Endothelial cell of umbilical vein (primary cell): ENCODE data around the gene C1orf122. TPM values are rescaled to one million over a fixed set of nuclear protein-coding genes. Genes with fewer than 3 reads are reported as not detected.

Source experiments
- BruUV-seq: library from RNA; stranded (reverse); fragments of 400-500 nt; replicated peaks from 2 replicates; lab custom pipeline; 2021; lab: Mats Ljungman, UMichigan
- CTCF ChIA-PET: fragments of 300-600, 350-600 bp; sonication (Branson Sonifier 250); formaldehyde crosslinking; loops from one replicate; lab custom pipeline; 2021; ENCODE audit warnings: antibody characterized with exemption, inconsistent platforms; lab: Charles Lee
- POLR2A ChIA-PET: fragments of 300-600, 350-600 bp; sonication (Branson Sonifier 250); formaldehyde crosslinking; loops from one replicate; lab custom pipeline; 2021; ENCODE audit warnings: antibody characterized with exemption, inconsistent platforms; lab: Charles Lee
- DNase-seq: peaks from one replicate; pipeline ENCODE4 v3.0.0-alpha.2; 2011; ENCODE audit warnings: low read depth, low spot score
- FAIRE-seq: peaks from 2 replicates; lab custom pipeline; 2011; peaks lifted over from hg19 to GRCh38; lab: Jason Lieb, UNC
- H2AFZ ChIP-seq: 2 replicates; pipeline ENCODE4 v1.6.0; 2012; ENCODE audit warnings: low read depth, low read length, control low read depth, inconsistent platforms
- H3K27ac ChIP-seq: 2 replicates; pipeline ENCODE4 v1.5.1; 2011; ENCODE audit warnings: low read depth, mild to moderate bottlenecking, control low read depth, low read length, moderate library complexity; ENCODE audit not compliant: insufficient read depth
- H3K27me3 ChIP-seq, 2 experiments: 2 replicates each; pipeline versions ENCODE4 v1.6.0 to v1.6.1; 2011; ENCODE audit warnings: low read length in 2 of 2, mixed read lengths in 1 of 2; ENCODE audit not compliant: control insufficient read depth in 2 of 2, insufficient read depth in 2 of 2
- H3K36me3 ChIP-seq, 2 experiments: 2 replicates in 1 of 2; 3 replicates in 1 of 2; pipeline ENCODE4 v1.5.1; 2011; ENCODE audit warnings: low read length in 2 of 2, mild to moderate bottlenecking in 1 of 2, moderate library complexity in 1 of 2; ENCODE audit not compliant: control insufficient read depth in 2 of 2, insufficient read depth in 2 of 2; ENCODE audit errors: extremely low read depth in 1 of 2
- H3K4me1 ChIP-seq: 3 replicates; pipeline ENCODE4 v1.5.1; 2011; ENCODE audit warnings: mild to moderate bottlenecking, low read length; ENCODE audit not compliant: control insufficient read depth, insufficient read depth; ENCODE audit errors: extremely low read depth
- H3K4me2 ChIP-seq: 2 replicates; pipeline ENCODE4 v1.6.1; 2011; ENCODE audit warnings: low read length, control low read depth, mixed read lengths; ENCODE audit not compliant: insufficient read depth
- H3K4me3 ChIP-seq, 3 experiments: fragments of 200-600 bp in 1 of 3; sonication (generic), shearing (Covaris generic) in 1 of 3; replicated peaks in 1 of 3; 2 replicates each; pipeline ENCODE4 v1.5.1; 2011 to 2016; ENCODE audit warnings: control low read depth in 3 of 3, low read length in 3 of 3, mild to moderate bottlenecking in 2 of 3, inconsistent platforms in 1 of 3, low read depth in 1 of 3, moderate library complexity in 1 of 3; ENCODE audit not compliant: insufficient read depth in 1 of 3
- H3K79me2 ChIP-seq: 2 replicates; pipeline ENCODE4 v1.6.0; 2012; ENCODE audit warnings: low read length, inconsistent platforms; ENCODE audit not compliant: control insufficient read depth, insufficient read depth
- H3K9ac ChIP-seq: replicated peaks from 2 replicates; pipeline ENCODE3; 2011; ENCODE audit warnings: low read length, control low read depth; ENCODE audit not compliant: insufficient read depth; ENCODE audit errors: extremely low read depth
- H3K9me1 ChIP-seq: replicated peaks from 3 replicates; pipeline ENCODE4 v1.6.0; 2011; ENCODE audit warnings: mild to moderate bottlenecking, low read length; ENCODE audit not compliant: control insufficient read depth, insufficient read depth; ENCODE audit errors: extremely low read depth
- H3K9me3 ChIP-seq: replicated peaks from 2 replicates; pipeline ENCODE4 v1.5.1; 2012; ENCODE audit warnings: low read length, inconsistent platforms; ENCODE audit not compliant: control insufficient read depth, insufficient read depth
- H4K20me1 ChIP-seq: replicated peaks from 2 replicates; pipeline ENCODE3; 2011; ENCODE audit warnings: mild to moderate bottlenecking, low read length; ENCODE audit not compliant: control insufficient read depth, insufficient read depth; ENCODE audit errors: extremely low read depth
- CTCF ChIP-seq, 2 donors: IDR thresholded peaks; 1 replicate in 1 of 2; 2 replicates in 1 of 2; pipeline ENCODE4 v1.5.1; 2011; ENCODE audit warnings: low read length in 2 of 2, mild to moderate bottlenecking in 2 of 2, moderate library complexity in 2 of 2, control low read depth in 1 of 2, inconsistent platforms in 1 of 2, low read depth in 1 of 2; ENCODE audit not compliant: insufficient read depth in 1 of 2; ENCODE audit errors: extremely low read depth in 1 of 2
- EZH2 ChIP-seq: IDR thresholded peaks from 2 replicates; pipeline ENCODE4 v1.6.1; 2012; ENCODE audit warnings: borderline replicate concordance, low read depth, mild to moderate bottlenecking, moderate library complexity, low read length, inconsistent platforms; ENCODE audit not compliant: severe bottlenecking
- FOS ChIP-seq: IDR thresholded peaks from 2 replicates; pipeline ENCODE4 v1.6.1; 2011; ENCODE audit warnings: mild to moderate bottlenecking, low read length, moderate library complexity, borderline replicate concordance; ENCODE audit not compliant: insufficient read depth
- GATA2 ChIP-seq: IDR thresholded peaks from 2 replicates; pipeline ENCODE4 v1.7.0; 2011; ENCODE audit warnings: low read depth, mild to moderate bottlenecking, moderate library complexity, mixed read lengths, low read length; ENCODE audit not compliant: insufficient read length, insufficient read depth
- JUN ChIP-seq: IDR thresholded peaks from 2 replicates; pipeline ENCODE4 v1.6.1; 2011; ENCODE audit warnings: borderline replicate concordance, low read depth; ENCODE audit not compliant: insufficient read length, insufficient read depth
- MAX ChIP-seq: IDR thresholded peaks from 2 replicates; pipeline ENCODE4 v1.6.1; 2011; ENCODE audit not compliant: insufficient read depth, insufficient read length
- MYC ChIP-seq: IDR thresholded peaks from one replicate; pipeline ENCODE4 v1.6.1; 2011; ENCODE audit warnings: mild to moderate bottlenecking, low read depth, low read length
- POLR2A ChIP-seq: IDR thresholded peaks from 2 replicates; pipeline ENCODE4 v1.6.1; 2012; ENCODE audit warnings: low read depth, mild to moderate bottlenecking, control low read depth, low read length
- POLR2AphosphoS5 ChIP-seq: IDR thresholded peaks from 2 replicates; pipeline ENCODE4 v1.6.1; 2012; ENCODE audit warnings: low read depth, mild to moderate bottlenecking, control low read depth, low read length, moderate library complexity; ENCODE audit not compliant: insufficient read depth
- dilution Hi-C: fragments of 300-500 bp; cut with MboI; formaldehyde crosslinking; loops from one replicate; pipeline ENCODE4 v1.15.0; 2019; ENCODE audit warnings: low sequenced_read_pairs; ENCODE audit not compliant: extremely low pct_ligation_motif_present
- intact Hi-C: fragments of 100-400 bp; cut with micrococcal nuclease; formaldehyde crosslinking; loops from one replicate; pipeline ENCODE4 v1.10.0; 2022
- polyA plus RNA-seq, 4 experiments: library from polyadenylated mRNA; depleted of rRNA in 3 of 4; stranded (reverse) in 3 of 4; unstranded in 1 of 4; fragments of >200 nt; gene quantifications; 2 replicates each; pipeline versions ENCODE4 v1.2.1 to v1.2.3, GENCODE V29; 2011 to 2012; ENCODE audit warnings: missing spikeins in 1 of 4
- total RNA-seq: library from RNA; stranded (reverse); gene quantifications from 2 replicates; pipeline ENCODE4 v1.2.3, GENCODE V29; 2021

The C1orf122 gene
- total and polyA plus RNA-seq, 2 donors (not counting 3 experiments of a cell fraction or from before 2014, with no cell fraction given), result 32.8 to 38.8 TPM

DNA sequence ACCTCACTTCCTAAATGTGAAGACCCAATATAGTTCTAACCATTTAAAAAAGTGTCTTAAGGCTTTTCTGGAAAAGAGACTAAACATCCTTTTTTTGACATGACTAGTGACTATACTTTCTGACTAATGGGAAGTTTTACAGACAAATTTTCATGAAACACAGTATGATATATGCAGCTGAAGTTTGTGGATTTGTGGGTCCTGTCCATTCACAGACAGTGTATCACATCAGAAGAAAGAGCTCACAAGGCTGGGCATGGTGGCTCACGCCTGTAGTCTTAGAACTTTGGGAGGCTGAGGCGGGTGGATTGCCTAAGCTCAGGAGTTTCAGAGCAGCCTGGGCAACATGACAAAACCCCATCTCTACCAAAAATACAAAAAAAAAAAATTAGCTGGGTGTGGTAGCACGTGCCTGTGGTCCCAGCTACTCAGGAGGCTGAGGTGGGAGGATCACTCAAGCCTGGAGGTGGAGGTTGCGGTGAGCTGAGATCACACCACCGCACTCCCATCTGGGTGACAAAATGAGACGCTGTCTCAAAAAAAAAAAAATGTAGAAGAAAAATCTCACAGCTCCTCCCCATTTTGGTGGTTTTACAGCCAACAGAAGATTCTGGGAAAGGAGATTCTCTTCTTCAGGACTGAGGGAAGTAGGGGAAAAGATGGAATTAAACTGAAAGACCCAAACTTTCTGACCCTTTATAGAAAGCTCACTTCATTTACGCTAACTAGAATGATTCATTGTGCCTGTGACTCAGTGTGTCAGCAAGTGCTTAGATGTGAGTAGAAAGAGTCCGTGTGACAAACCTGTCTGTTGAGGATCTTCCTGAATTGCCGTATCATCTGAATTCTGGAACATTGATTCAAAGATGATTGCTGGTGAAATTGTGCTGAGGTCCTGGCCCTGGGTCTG is 15.6 kb downstream of the C1orf122 start:
- ChIA-PET CTCF (interaction anchor here (1.1 kb wide), 1 partner anchor 36 kb away, joined by 5 read pairs; the partner anchor contains the start of gene MTF1), POLR2A (no interaction called here)
- dilution Hi-C loops (no loop called here), intact Hi-C loops (no loop called here)
- TF ChIP-seq POLR2AphosphoS5 (no peak), EZH2 (no peak), JUN (no peak), CTCF (IDR thresholded peaks at IDR 0.05; ENCODE audit: extremely low read depth in 1 of 2, insufficient read depth in 1 of 2, low read depth in 1 of 2, low read length in 2 of 2) (no peak), FOS (no peak), MYC (no peak), GATA2 (no peak), POLR2A (no peak), MAX (no peak)
- BruUV-seq, result no TSS peak
- no peak overlapping the region for H2AFZ ChIP-seq
- H3K27me3 ChIP-seq, result no peaks in the 10 kb centered on the region
- H3K9ac ChIP-seq, result no peak overlapping the region
- H4K20me1 ChIP-seq, result no peaks in the 10 kb centered on the region
- DNase-seq, result no peak
- no peak overlapping the region for H3K4me2 ChIP-seq
- no peak overlapping the region for H3K27ac ChIP-seq
- H3K9me1 ChIP-seq, result no peaks in the 10 kb centered on the region
- H3K79me2 ChIP-seq, result no peaks in the 10 kb centered on the region
- FAIRE-seq, result peak; percentile 24
- no peaks in the 10 kb centered on the region for H3K4me1 ChIP-seq
- H3K4me3 ChIP-seq, result no peak overlapping the region
- H3K36me3 ChIP-seq, result peaks cover 7 to 16% of the 10 kb centered on the region in 2 experiments
- no peaks in the 10 kb centered on the region for H3K9me3 ChIP-seq
